ENCODE results near the gene MAN2A1. TPM values are rescaled to one million over a fixed set of nuclear protein-coding genes. Genes with fewer than 3 reads are reported as not detected.

Gene MAN2A1
- total RNA-seq, 1 experiment from 2014 or later, result 21.8 TPM

DNA sequence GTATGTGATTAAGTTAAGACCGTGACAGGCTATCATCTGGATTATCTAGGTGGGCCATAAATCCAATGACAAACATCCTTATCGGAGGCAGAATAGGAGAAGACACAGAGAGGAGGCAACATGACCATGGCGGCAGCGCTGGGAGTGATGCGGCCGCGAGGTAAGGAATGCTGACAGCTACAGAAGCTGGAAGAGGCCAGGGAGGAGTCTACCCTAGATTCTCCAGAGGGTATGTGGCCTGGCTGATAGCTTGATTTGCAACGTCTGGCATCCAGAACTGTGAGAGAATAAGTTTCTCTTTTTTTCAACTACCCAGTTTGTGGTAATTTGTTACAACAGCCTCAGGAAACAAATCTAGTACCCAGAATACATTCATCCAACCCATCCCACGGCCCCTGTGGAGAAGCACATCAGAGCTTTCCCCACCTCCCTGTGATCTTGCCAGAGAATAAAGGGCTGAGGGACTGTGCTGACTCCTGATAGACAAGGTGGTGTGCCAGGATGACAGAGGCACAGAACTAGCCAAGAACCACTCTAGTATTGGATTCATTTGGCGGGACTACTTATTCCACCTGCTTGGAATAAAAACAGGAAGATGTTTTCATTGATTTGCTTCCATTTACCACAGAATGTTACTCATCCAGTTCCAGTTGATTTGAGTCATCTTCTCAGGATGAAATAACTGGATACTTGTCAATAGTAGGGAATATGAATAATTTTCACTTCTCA, 187.4 kb downstream of the MAN2A1 start:
- ATAC-seq, result peak; percentile 85
- intact Hi-C loops (cut with micrococcal nuclease), result loop anchor here (1.0 kb wide), 2 partner anchors 11 to 52 kb away; no protein-coding TSS in a partner anchor
- peak overlapping the region; percentile 83 for H3K27ac ChIP-seq (ENCODE audit: low read length)

DNA sequence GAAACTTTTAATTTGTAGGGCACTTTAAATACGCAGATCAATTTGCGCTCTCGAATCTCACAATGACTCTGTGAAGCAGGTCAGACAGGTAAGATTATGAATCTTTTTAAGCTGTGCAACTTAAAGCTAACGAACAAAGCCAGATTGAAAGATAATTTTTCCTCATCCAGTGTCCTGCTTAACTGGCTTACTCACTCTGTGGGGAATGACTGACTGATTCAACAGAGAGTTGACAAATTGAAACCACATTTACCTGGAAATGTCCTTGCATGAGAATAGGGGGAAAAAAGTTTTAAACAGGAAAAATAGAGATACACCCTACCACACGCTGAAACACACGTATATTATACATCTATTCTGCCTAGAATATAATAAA, 187.9 kb downstream of the MAN2A1 start:
- H2AFZ ChIP-seq (ENCODE audit: low read length), result peak overlapping the region; percentile 31

More for the DNA sequence above, 187.4 kb downstream of the MAN2A1 start:
- Histone ChIP-seq H4K20me1 (ENCODE audit: low read length) (no peaks in the 10 kb centered on the region), H3K9me2 (replicated peaks; ENCODE audit: low read length) (no peaks in the 10 kb centered on the region), H2AFZ (ENCODE audit: low read length) (peak overlapping the region; percentile 31), H3K27me3 (ENCODE audit: low read length) (no peaks in the 10 kb centered on the region), H3K79me2 (ENCODE audit: low read length) (no peaks in the 10 kb centered on the region), H3F3A (ENCODE audit: low read length, unreplicated experiment) (no peaks in the 10 kb centered on the region), H3K36me3 (ENCODE audit: low read depth, low read length) (no peaks in the 10 kb centered on the region), H3K4me2 (ENCODE audit: low read length) (peak overlapping the region; percentile 63), H3K9me3 (ENCODE audit: low read length) (no peaks in the 10 kb centered on the region), H3K4me1 (ENCODE audit: insufficient read depth, low read length) (peaks cover 26% of the 10 kb centered on the region), H3K9ac (ENCODE audit: low read length) (peak overlapping the region; percentile 30), H3K4me3 (ENCODE audit: low read length) (peak overlapping the region; percentile 43; the same call in 1 of the 2 replicates)
- TF ChIP-seq EZH2 (IDR thresholded peaks at IDR 0.05; ENCODE audit: low read length, unreplicated experiment) (no peak), EZH2phosphoT487 (IDR thresholded peaks at IDR 0.05; ENCODE audit: borderline replicate concordance, low read length) (no peak)
- TF ChIP-seq, protein P1, sequence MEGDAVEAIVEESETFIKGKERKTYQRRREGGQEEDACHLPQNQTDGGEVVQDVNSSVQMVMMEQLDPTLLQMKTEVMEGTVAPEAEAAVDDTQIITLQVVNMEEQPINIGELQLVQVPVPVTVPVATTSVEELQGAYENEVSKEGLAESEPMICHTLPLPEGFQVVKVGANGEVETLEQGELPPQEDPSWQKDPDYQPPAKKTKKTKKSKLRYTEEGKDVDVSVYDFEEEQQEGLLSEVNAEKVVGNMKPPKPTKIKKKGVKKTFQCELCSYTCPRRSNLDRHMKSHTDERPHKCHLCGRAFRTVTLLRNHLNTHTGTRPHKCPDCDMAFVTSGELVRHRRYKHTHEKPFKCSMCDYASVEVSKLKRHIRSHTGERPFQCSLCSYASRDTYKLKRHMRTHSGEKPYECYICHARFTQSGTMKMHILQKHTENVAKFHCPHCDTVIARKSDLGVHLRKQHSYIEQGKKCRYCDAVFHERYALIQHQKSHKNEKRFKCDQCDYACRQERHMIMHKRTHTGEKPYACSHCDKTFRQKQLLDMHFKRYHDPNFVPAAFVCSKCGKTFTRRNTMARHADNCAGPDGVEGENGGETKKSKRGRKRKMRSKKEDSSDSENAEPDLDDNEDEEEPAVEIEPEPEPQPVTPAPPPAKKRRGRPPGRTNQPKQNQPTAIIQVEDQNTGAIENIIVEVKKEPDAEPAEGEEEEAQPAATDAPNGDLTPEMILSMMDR (conservative IDR thresholded peaks at IDR 0.05; ENCODE audit: low read depth, low read length), result no peak
- CTCF ChIA-PET, result no interaction called here
- POLR2A ChIA-PET (ENCODE audit: unreplicated experiment), result no interaction called here
- no TSS peak for BruUV-seq (replicated peaks)
- peak; percentile 94 for DNase-seq

More for the DNA sequence above, 187.9 kb downstream of the MAN2A1 start:
- no peak for TF ChIP-seq EZH2 (IDR thresholded peaks at IDR 0.05; ENCODE audit: low read length, unreplicated experiment)
- TF ChIP-seq, protein P1 (conservative IDR thresholded peaks at IDR 0.05; ENCODE audit: low read depth, low read length), result no peak
- TF ChIP-seq EZH2phosphoT487 (IDR thresholded peaks at IDR 0.05; ENCODE audit: borderline replicate concordance, low read length), result no peak
- peak overlapping the region; percentile 43; the same call in 1 of the 2 replicates for H3K4me3 ChIP-seq (ENCODE audit: low read length)
- no peaks in the 10 kb centered on the region for H3K36me3 ChIP-seq (ENCODE audit: low read depth, low read length)
- H3K9me3 ChIP-seq (ENCODE audit: low read length), result no peaks in the 10 kb centered on the region
- BruUV-seq (replicated peaks), result no TSS peak
- ChIA-PET POLR2A (ENCODE audit: unreplicated experiment) (no interaction called here), CTCF (no interaction called here)
- H3K9me2 ChIP-seq (replicated peaks; ENCODE audit: low read length), result no peaks in the 10 kb centered on the region
- H3K4me1 ChIP-seq (ENCODE audit: insufficient read depth, low read length), result peaks cover 26% of the 10 kb centered on the region
- no peaks in the 10 kb centered on the region for H3K27me3 ChIP-seq (ENCODE audit: low read length)
- H3K79me2 ChIP-seq (ENCODE audit: low read length), result no peaks in the 10 kb centered on the region
- H3K4me2 ChIP-seq (ENCODE audit: low read length), result peak overlapping the region; percentile 63
- H3K9ac ChIP-seq (ENCODE audit: low read length), result peak overlapping the region; percentile 30
- H3F3A ChIP-seq (ENCODE audit: low read length, unreplicated experiment), result no peaks in the 10 kb centered on the region
- ATAC-seq, result peak; percentile 92
- intact Hi-C loops (cut with micrococcal nuclease), result loop anchor here (1.0 kb wide), 2 partner anchors 11 to 52 kb away; no protein-coding TSS in a partner anchor
- H3K27ac ChIP-seq (ENCODE audit: low read length), result peak overlapping the region; percentile 83
- DNase-seq, result peak; percentile 92
- H4K20me1 ChIP-seq (ENCODE audit: low read length), result no peaks in the 10 kb centered on the region
